Effector memory CD4-positive, alpha-beta T cell (primary cell): Measurements from ENCODE around the gene TMEM235.
A peak's percentile ranks its signal among the peaks of the same experiment; 100 is the strongest.
"Not testable (repeated sequence)": the region's sequence is repeated elsewhere in the genome, so short reads cannot be mapped to it uniquely, and the experiment has no call there.

Source experiments
- DNase-seq, 3 donors: peaks; one replicate each; pipeline ENCODE4 v3.0.0-alpha.2; 2020
- H3K27ac ChIP-seq: 2 replicates; pipeline ENCODE4 v1.7.0; 2013; ENCODE audit warnings: mild to moderate bottlenecking, low read length, moderate library complexity; ENCODE audit not compliant: insufficient read depth, poor library complexity, severe bottlenecking
- H3K27me3 ChIP-seq: replicated peaks from 2 replicates; pipeline ENCODE4 v1.7.0; 2013; ENCODE audit warnings: mild to moderate bottlenecking, low read length; ENCODE audit not compliant: insufficient read depth, control insufficient read depth, poor library complexity, severe bottlenecking
- H3K36me3 ChIP-seq: 2 replicates; pipeline ENCODE4 v1.7.0; 2013; ENCODE audit warnings: mild to moderate bottlenecking, low read length, moderate library complexity; ENCODE audit not compliant: control insufficient read depth, insufficient read depth
- H3K4me1 ChIP-seq: 2 replicates; pipeline ENCODE4 v1.7.0; 2013; ENCODE audit warnings: low read length, mild to moderate bottlenecking; ENCODE audit not compliant: control insufficient read depth, insufficient read depth, poor library complexity, severe bottlenecking
- H3K4me3 ChIP-seq: 2 replicates; pipeline ENCODE4 v1.7.0; 2013; ENCODE audit warnings: low read length, low read depth, mild to moderate bottlenecking; ENCODE audit not compliant: insufficient read depth, poor library complexity, severe bottlenecking
- H3K9me3 ChIP-seq: 2 replicates; pipeline ENCODE4 v1.7.0; 2013; ENCODE audit warnings: mild to moderate bottlenecking, low read length, moderate library complexity; ENCODE audit not compliant: control insufficient read depth

The TMEM235 gene

GRCh38 chr17:78249818-78250806, 18.7 kb downstream of the TMEM235 start:
- no peak for DNase-seq
- Histone ChIP-seq H3K27ac (peak overlapping the region; percentile 56), H3K36me3 (no peaks in the 10 kb centered on the region), H3K4me3 (no peak overlapping the region), H3K9me3 (no peaks in the 10 kb centered on the region), H3K27me3 (no peaks in the 10 kb centered on the region), H3K4me1 (peaks cover 42% of the 10 kb centered on the region)

GRCh38 chr17:78250891-78251772, 19.7 kb downstream of the TMEM235 start:
- Histone ChIP-seq H3K4me3 (peak overlapping the region; percentile 38), H3K9me3 (no peaks in the 10 kb centered on the region), H3K27ac (peak overlapping the region; percentile 56), H3K4me1 (peaks cover 47% of the 10 kb centered on the region), H3K36me3 (no peaks in the 10 kb centered on the region), H3K27me3 (no peaks in the 10 kb centered on the region)
- DNase-seq, result peak; percentile 63 to 76 (median 65)

- Histone ChIP-seq H3K4me3 (peak overlapping the region; percentile 38), H3K27me3 (no peaks in the 10 kb centered on the region), H3K27ac (peak overlapping the region; percentile 56), H3K9me3 (no peaks in the 10 kb centered on the region), H3K36me3 (no peaks in the 10 kb centered on the region), H3K4me1 (peaks cover 50% of the 10 kb centered on the region)
- no peak for DNase-seq
These were observed 20.3 kb downstream of the TMEM235 start for GRCh38 chr17:78251773-78252103.

GRCh38 chr17:78252111-78252634, 20.7 kb downstream of the TMEM235 start:
- H3K9me3 ChIP-seq, result no peaks in the 10 kb centered on the region
- peaks cover 54% of the 10 kb centered on the region for H3K4me1 ChIP-seq
- H3K36me3 ChIP-seq, result no peaks in the 10 kb centered on the region
- H3K27ac ChIP-seq, result peak overlapping the region; percentile 56
- H3K4me3 ChIP-seq, result peak overlapping the region; percentile 38
- peak; percentile 63 to 84 (median 77) for DNase-seq
- H3K27me3 ChIP-seq, result no peaks in the 10 kb centered on the region

GRCh38 chr17:78252701-78253635, 21.5 kb downstream of the TMEM235 start:
- peak in 1 of 3 donors; percentile 17 for DNase-seq
- H3K4me1 ChIP-seq, result peaks cover 62% of the 10 kb centered on the region
- peak overlapping the region; percentile 38 for H3K4me3 ChIP-seq
- H3K9me3 ChIP-seq, result no peaks in the 10 kb centered on the region
- no peaks in the 10 kb centered on the region for H3K27me3 ChIP-seq
- peak overlapping the region; percentile 56 for H3K27ac ChIP-seq
- no peaks in the 10 kb centered on the region for H3K36me3 ChIP-seq

- peaks cover 68% of the 10 kb centered on the region for H3K4me1 ChIP-seq
These were observed 22.2 kb downstream of the TMEM235 start for GRCh38 chr17:78253636-78253945.

GRCh38 chr17:78253946-78254672, 22.7 kb downstream of the TMEM235 start:
- no peaks in the 10 kb centered on the region for H3K36me3 ChIP-seq
- peak overlapping the region; percentile 87 for H3K4me3 ChIP-seq
- no peaks in the 10 kb centered on the region for H3K27me3 ChIP-seq
- peaks cover 72% of the 10 kb centered on the region for H3K4me1 ChIP-seq
- H3K9me3 ChIP-seq, result no peaks in the 10 kb centered on the region
- peak; percentile 53 to 70 (median 62) for DNase-seq
- H3K27ac ChIP-seq, result peak overlapping the region; percentile 80

More at GRCh38 chr17:78253636-78253945, 22.2 kb downstream of the TMEM235 start:
- not testable (repeated sequence) for DNase-seq, H3K36me3 ChIP-seq, H3K27me3 ChIP-seq, H3K4me3 ChIP-seq, H3K9me3 ChIP-seq
- peak overlapping the region; percentile 80 for H3K27ac ChIP-seq

GRCh38 chr17:78255029-78255656, 23.7 kb downstream of the TMEM235 start:
- Histone ChIP-seq H3K27ac (no peak overlapping the region), H3K27me3 (no peaks in the 10 kb centered on the region), H3K4me1 (peaks cover 79% of the 10 kb centered on the region), H3K9me3 (no peaks in the 10 kb centered on the region), H3K4me3 (no peak overlapping the region), H3K36me3 (no peaks in the 10 kb centered on the region)
- no peak for DNase-seq
